IMR-90 (cell line): ENCODE results near the gene TRDMT1. TPM values are rescaled to one million over a fixed set of nuclear protein-coding genes. Genes with fewer than 3 reads are reported as not detected.
A peak's percentile ranks its signal among the peaks of the same experiment; 100 is the strongest.

Experiments used
- ATAC-seq: fragments of 200-7000 bp; cut with Tn5 transposase; 2 replicates; pipeline ENCODE4 v1.9.1; 2020; ENCODE audit warnings: low read depth, mild to moderate bottlenecking, moderate library complexity
- BruUV-seq: library from RNA; stranded (reverse); fragments of 400-500 nt; replicated peaks from 2 replicates; lab custom pipeline; 2021; lab: Mats Ljungman, UMichigan
- CTCF ChIA-PET: fragments of 300-600 bp; formaldehyde crosslinking; extraction: SDS; loops from one replicate; lab custom pipeline; 2021; ENCODE audit warnings: antibody characterized with exemption; lab: Yijun Ruan, JAX
- POLR2A ChIA-PET: fragments of 300-600 bp; sonication (Branson Sonifier 250); formaldehyde crosslinking; loops from one replicate; lab custom pipeline; 2022; ENCODE audit warnings: antibody characterized with exemption; ENCODE audit not compliant: unreplicated experiment; lab: Charles Lee
- DNase-seq: peaks from one replicate; pipeline ENCODE4 v3.0.0; 2013
- H2AFZ ChIP-seq: replicated peaks from 2 replicates; pipeline ENCODE3; 2013; ENCODE audit warnings: low read length, mild to moderate bottlenecking; ENCODE audit not compliant: poor library complexity
- H2AK5ac ChIP-seq: 2 replicates; pipeline ENCODE4 v1.6.1; 2013; ENCODE audit warnings: low read depth, low read length, inconsistent platforms
- H2AK9ac ChIP-seq: replicated peaks from 2 replicates; pipeline ENCODE3; 2013; ENCODE audit warnings: mild to moderate bottlenecking, low read depth, low read length, moderate library complexity; ENCODE audit not compliant: poor library complexity
- H2BK120ac ChIP-seq: 2 replicates; pipeline ENCODE4 v1.6.1; 2013; ENCODE audit warnings: low read depth, low read length, inconsistent platforms
- H2BK15ac ChIP-seq: 3 replicates; pipeline ENCODE4 v1.6.1; 2013; ENCODE audit warnings: low read depth, low read length, inconsistent platforms
- H2BK20ac ChIP-seq: 2 replicates; pipeline ENCODE4 v1.6.1; 2013; ENCODE audit warnings: low read depth, mild to moderate bottlenecking, inconsistent platforms, low read length, moderate library complexity
- H2BK5ac ChIP-seq: 2 replicates; pipeline ENCODE4 v1.6.1; 2013; ENCODE audit warnings: mild to moderate bottlenecking, low read depth, low read length, inconsistent platforms; ENCODE audit not compliant: poor library complexity, severe bottlenecking
- H3K14ac ChIP-seq: replicated peaks from 2 replicates; pipeline ENCODE4 v1.6.1; 2013; ENCODE audit warnings: low read depth, low read length, inconsistent platforms
- H3K18ac ChIP-seq: 2 replicates; pipeline ENCODE4 v1.6.1; 2013; ENCODE audit warnings: low read depth, low read length, control low read depth
- H3K23ac ChIP-seq: 2 replicates; pipeline ENCODE4 v1.6.1; 2013; ENCODE audit warnings: low read depth, low read length, inconsistent platforms
- H3K27ac ChIP-seq: 2 replicates; pipeline ENCODE4 v1.5.1; 2013; ENCODE audit warnings: mild to moderate bottlenecking, control low read depth, low read length; ENCODE audit not compliant: insufficient read depth
- H3K27me3 ChIP-seq: 2 replicates; pipeline ENCODE4 v1.6.1; 2013; ENCODE audit warnings: low read length; ENCODE audit not compliant: control insufficient read depth, insufficient read depth
- H3K36me3 ChIP-seq: 2 replicates; pipeline ENCODE4 v1.6.1; 2013; ENCODE audit warnings: low read length, mixed read lengths; ENCODE audit not compliant: control insufficient read depth, insufficient read depth
- H3K4ac ChIP-seq: 2 replicates; pipeline ENCODE4 v1.6.1; 2013; ENCODE audit warnings: low read depth, low read length, inconsistent platforms
- H3K4me1 ChIP-seq: 2 replicates; pipeline ENCODE4 v1.6.1; 2013; ENCODE audit warnings: low read length, mixed read lengths; ENCODE audit not compliant: control insufficient read depth, insufficient read depth
- H3K4me2 ChIP-seq: 2 replicates; pipeline ENCODE4 v1.6.1; 2013; ENCODE audit warnings: low read depth, mild to moderate bottlenecking, control low read depth, low read length, moderate library complexity
- H3K4me3 ChIP-seq: 2 replicates; pipeline ENCODE4 v1.5.1; 2013; ENCODE audit warnings: low read depth, mild to moderate bottlenecking, control low read depth, low read length, moderate library complexity; ENCODE audit not compliant: insufficient read depth
- H3K56ac ChIP-seq: 2 replicates; pipeline ENCODE4 v1.6.1; 2013; ENCODE audit warnings: low read length, inconsistent platforms; ENCODE audit not compliant: insufficient read depth; ENCODE audit errors: extremely low read depth
- H3K79me1 ChIP-seq, 2 experiments: 2 replicates each; pipeline ENCODE4 v1.6.1; 2013; ENCODE audit warnings: low read length in 2 of 2, inconsistent platforms in 1 of 2, low read depth in 1 of 2
- H3K9ac ChIP-seq: 2 replicates; pipeline ENCODE4 v1.6.1; 2013; ENCODE audit warnings: low read depth, low read length, control low read depth
- H3K9me1 ChIP-seq: 2 replicates; pipeline ENCODE4 v1.6.1; 2013; ENCODE audit warnings: low read length, inconsistent platforms; ENCODE audit not compliant: insufficient read depth
- H3K9me3 ChIP-seq: 2 replicates; pipeline ENCODE4 v1.6.1; 2013; ENCODE audit warnings: low read length; ENCODE audit not compliant: control insufficient read depth, insufficient read depth
- H4K20me1 ChIP-seq: 2 replicates; pipeline ENCODE4 v1.6.1; 2013; ENCODE audit warnings: low read length, inconsistent platforms; ENCODE audit not compliant: insufficient read depth
- H4K5ac ChIP-seq: 2 replicates; pipeline ENCODE4 v1.6.1; 2013; ENCODE audit warnings: mild to moderate bottlenecking, low read depth, low read length, control low read depth
- H4K8ac ChIP-seq, 2 experiments: 2 replicates each; pipeline ENCODE4 v1.6.1; 2013; ENCODE audit warnings: low read depth in 2 of 2, low read length in 2 of 2, control low read depth in 1 of 2, inconsistent platforms in 1 of 2
- H4K91ac ChIP-seq: 2 replicates; pipeline ENCODE4 v1.6.1; 2013; ENCODE audit warnings: low read depth, low read length, inconsistent platforms; ENCODE audit not compliant: insufficient read depth
- NFE2L2 ChIP-seq: fragments of 150-350 bp; IDR thresholded peaks from 2 replicates; pipeline ENCODE4 v1.6.1; 2016; ENCODE audit warnings: low read depth, mild to moderate bottlenecking, low read length
- RCOR1 ChIP-seq: IDR thresholded peaks from 2 replicates; pipeline ENCODE4 v1.6.1; 2012; ENCODE audit warnings: mild to moderate bottlenecking, low read length, improper control_type of control experiment; ENCODE audit not compliant: insufficient replicate concordance
- WGBS, 2 experiments: methylation state at CpG; one replicate each; pipeline versions ENCODE4 v1.1.5 to v1.1.7; 2013; ENCODE audit warnings: missing lambda C conversion rate in 2 of 2; ENCODE audit not compliant: insufficient read length in 1 of 2; ENCODE audit errors: extremely low coverage in 2 of 2; 5-methylcytosine and 5-hydroxymethylcytosine counted together
- dilution Hi-C: fragments of 300-500 bp; cut with HindIII; formaldehyde crosslinking; loops from one replicate; pipeline ENCODE4 v1.14.3; 2018; ENCODE audit warnings: low sequenced_read_pairs; ENCODE audit not compliant: unreplicated experiment
- in situ Hi-C: fragments of 300-500 bp; cut with MboI; formaldehyde crosslinking; loops from 3 replicates; pipeline ENCODE4 v1.14.3; 2019; ENCODE audit warnings: low sequenced_read_pairs, inconsistent platforms, mixed read lengths
- intact Hi-C: fragments of 100-400 bp; cut with micrococcal nuclease; formaldehyde crosslinking; loops from 2 replicates; pipeline ENCODE4 v1.10.0; 2022
- polyA plus RNA-seq, 3 experiments: library from polyadenylated mRNA; depleted of rRNA; stranded (reverse); fragments of >200 nt; gene quantifications; 2 replicates each; pipeline ENCODE4 v1.2.3, GENCODE V29; 2012; ENCODE audit warnings: low replicate concordance in 1 of 3
- total RNA-seq: library from RNA; depleted of rRNA; stranded (reverse); fragments of >200 nt; gene quantifications from 2 replicates; pipeline ENCODE4 v1.2.3, GENCODE V29; 2012
- TF ChIP-seq, protein P1 (sequence below): fragments of 150-350 bp; IDR thresholded peaks from 2 replicates; pipeline ENCODE4 v1.6.1; 2016; ENCODE audit warnings: low read depth, mild to moderate bottlenecking, low read length, moderate library complexity, borderline replicate concordance

Gene TRDMT1
- total and polyA plus RNA-seq, 2 of the 4 experiments (the other 2 are of a cell fraction): 2.1 to 4.7 TPM

DNA sequence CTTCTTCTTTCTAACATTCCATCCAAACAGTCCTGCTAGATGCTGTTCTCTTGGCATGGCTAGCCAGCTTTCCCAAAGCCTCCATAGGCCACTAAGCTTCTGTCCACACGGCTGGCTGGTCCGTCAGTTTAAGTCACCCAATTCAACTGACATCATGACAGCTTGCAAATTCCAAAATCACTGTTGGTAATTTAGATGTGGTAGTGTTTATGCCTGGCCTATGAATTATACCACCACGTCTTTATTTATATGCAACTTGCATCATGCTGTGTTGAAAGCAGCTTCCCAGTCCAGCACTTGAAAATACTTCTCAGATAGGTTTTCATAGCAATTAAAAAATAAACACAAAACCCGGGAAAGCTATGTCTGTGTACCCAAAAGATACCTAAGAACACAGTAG is 24.3 kb upstream of the TRDMT1 start:
- Histone ChIP-seq H3K4me3 (no peak overlapping the region), H4K5ac (no peak overlapping the region), H3K9me1 (peaks cover 15% of the 10 kb centered on the region), H3K23ac (peak overlapping the region; percentile 39; the same call in 1 of the 2 replicates), H3K9ac (no peak overlapping the region), H3K36me3 (peaks cover 10% of the 10 kb centered on the region), H3K4me1 (peaks cover 11% of the 10 kb centered on the region), H3K79me1 (peaks cover 24 to 36% of the 10 kb centered on the region in 2 experiments), H2AFZ (no peak overlapping the region), H3K14ac (peak overlapping the region; percentile 24; the same call in 1 of the 2 replicates), H4K8ac (peak overlapping the region in 1 of 2 experiments; percentile 24; a peak in 1 of 4 replicates), H3K56ac (no peak overlapping the region), H3K18ac (no peak overlapping the region), H3K4ac (peak overlapping the region; percentile 44; the same call in 1 of the 2 replicates), H2BK120ac (0 out of 2 replicates have a peak overlapping the region, but pooled peaks have one; percentile 13), H2BK5ac (peak overlapping the region; percentile 5), H3K9me3 (no peaks in the 10 kb centered on the region), H3K27me3 (no peaks in the 10 kb centered on the region), H3K4me2 (no peak overlapping the region), H2BK15ac (peak overlapping the region; percentile 26; the same call in 1 of the 3 replicates), H2AK5ac (peak overlapping the region; percentile 17; the same call in 1 of the 2 replicates), H3K27ac (no peak overlapping the region), H4K20me1 (peaks cover 17% of the 10 kb centered on the region), H2BK20ac (no peak overlapping the region; the same call in 1 of the 2 replicates), H4K91ac (no peak overlapping the region; the same call in 1 of the 2 replicates), H2AK9ac (no peak overlapping the region)
- no peak for ATAC-seq
- TF ChIP-seq NFE2L2 (no peak), RCOR1 (no peak)
- TF ChIP-seq, protein P1, sequence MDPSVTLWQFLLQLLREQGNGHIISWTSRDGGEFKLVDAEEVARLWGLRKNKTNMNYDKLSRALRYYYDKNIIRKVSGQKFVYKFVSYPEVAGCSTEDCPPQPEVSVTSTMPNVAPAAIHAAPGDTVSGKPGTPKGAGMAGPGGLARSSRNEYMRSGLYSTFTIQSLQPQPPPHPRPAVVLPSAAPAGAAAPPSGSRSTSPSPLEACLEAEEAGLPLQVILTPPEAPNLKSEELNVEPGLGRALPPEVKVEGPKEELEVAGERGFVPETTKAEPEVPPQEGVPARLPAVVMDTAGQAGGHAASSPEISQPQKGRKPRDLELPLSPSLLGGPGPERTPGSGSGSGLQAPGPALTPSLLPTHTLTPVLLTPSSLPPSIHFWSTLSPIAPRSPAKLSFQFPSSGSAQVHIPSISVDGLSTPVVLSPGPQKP: no peak
- dilution Hi-C loops: no loop called here
- intact Hi-C loops: loop anchor here (5.0 kb wide), 2 partner anchors 149 to 239 kb away; no protein-coding TSS in a partner anchor
- no peak for DNase-seq
- no TSS peak for BruUV-seq
- ChIA-PET CTCF (no interaction called here), POLR2A (interaction anchor here (0.5 to 1.3 kb wide), 3 partner anchors 10 to 369 kb away, joined by 3 read pairs; partner anchors contain the start of gene TRDMT1)
- WGBS, 2 experiments: no CpG with 5 or more reads among the region's 4 CpGs
- in situ Hi-C loops: loop anchor here (5.0 kb wide), 1 partner anchor 199 kb away; no protein-coding TSS in a partner anchor
